ENCODE measurements around the gene ADAM11. TPM values are rescaled to one million over a fixed set of nuclear protein-coding genes. Genes with fewer than 3 reads are reported as not detected.
"Not testable (repeated sequence)": the region's sequence is repeated elsewhere in the genome, so short reads cannot be mapped to it uniquely, and the experiment has no call there.

The ADAM11 gene, protein sequence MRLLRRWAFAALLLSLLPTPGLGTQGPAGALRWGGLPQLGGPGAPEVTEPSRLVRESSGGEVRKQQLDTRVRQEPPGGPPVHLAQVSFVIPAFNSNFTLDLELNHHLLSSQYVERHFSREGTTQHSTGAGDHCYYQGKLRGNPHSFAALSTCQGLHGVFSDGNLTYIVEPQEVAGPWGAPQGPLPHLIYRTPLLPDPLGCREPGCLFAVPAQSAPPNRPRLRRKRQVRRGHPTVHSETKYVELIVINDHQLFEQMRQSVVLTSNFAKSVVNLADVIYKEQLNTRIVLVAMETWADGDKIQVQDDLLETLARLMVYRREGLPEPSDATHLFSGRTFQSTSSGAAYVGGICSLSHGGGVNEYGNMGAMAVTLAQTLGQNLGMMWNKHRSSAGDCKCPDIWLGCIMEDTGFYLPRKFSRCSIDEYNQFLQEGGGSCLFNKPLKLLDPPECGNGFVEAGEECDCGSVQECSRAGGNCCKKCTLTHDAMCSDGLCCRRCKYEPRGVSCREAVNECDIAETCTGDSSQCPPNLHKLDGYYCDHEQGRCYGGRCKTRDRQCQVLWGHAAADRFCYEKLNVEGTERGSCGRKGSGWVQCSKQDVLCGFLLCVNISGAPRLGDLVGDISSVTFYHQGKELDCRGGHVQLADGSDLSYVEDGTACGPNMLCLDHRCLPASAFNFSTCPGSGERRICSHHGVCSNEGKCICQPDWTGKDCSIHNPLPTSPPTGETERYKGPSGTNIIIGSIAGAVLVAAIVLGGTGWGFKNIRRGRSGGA
- 0.30 TPM for polyA plus RNA-seq (2013, experiment 1 of 2; ENCODE audit: insufficient read length)
- 0.47 TPM for polyA plus RNA-seq (2013, experiment 2 of 2; ENCODE audit: insufficient read length)

DNA sequence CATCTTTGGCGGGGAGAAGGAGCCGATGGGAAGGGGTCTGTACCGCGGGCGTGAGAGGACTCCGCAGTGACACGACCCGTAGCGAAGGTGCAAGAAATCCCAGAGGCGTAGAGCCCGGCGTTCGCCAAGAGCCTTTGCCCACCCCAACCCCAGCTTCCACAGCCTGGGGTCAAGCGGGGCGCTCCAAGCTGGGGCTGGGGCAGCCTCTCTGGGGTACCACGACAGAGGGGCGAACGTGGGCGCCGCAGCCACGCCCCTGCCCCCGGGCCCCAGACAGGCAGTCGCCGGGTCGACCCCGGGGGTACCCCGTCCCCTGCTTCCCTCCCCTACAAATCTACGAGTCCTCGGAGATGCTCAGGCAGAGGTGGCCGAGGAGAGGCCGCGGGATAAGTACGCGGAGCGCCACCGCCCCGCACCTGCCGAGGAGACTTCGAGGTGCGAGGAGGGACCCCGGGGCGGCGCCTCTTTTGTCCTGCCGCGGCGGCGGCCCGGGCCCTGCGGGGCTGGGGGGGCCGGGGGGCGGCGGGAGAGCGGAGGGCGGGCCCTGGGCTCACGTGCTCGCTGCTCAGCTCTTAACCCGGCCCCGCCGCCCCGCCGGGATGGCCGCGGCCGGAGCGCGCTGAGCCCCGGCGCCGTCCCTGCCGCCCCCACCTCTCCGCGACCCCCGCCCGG lies at the start of gene ADAM11:
Gene ADAM11 (plus strand): TSS at position 575 of the 672 bp plus-strand sequence. CDS start 212 bp downstream, outside the sequence.
- DNase-seq = no peak

DNA sequence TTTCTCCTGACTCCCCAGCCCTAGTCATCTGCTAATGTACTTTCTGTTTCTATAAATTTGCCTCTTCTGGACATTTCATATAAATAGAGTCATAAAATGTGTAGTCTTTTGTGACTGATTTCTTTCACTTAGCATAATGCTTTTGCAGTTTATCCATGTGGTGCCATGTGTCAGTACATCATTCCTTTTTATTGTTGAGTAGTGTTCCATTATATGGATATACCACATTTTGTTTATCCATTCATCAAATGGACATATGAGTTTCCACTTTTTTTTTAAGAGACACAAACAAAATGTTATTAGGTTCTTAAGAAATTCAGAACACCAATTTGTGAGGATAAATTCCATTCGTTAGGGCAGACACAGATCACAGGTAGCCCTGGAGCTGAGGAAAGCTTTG lies 39.3 kb upstream of the ADAM11 start:
- no peak for DNase-seq

- DNase-seq = no peak
Measured at GRCh38 chr17:44722254-44722653, 36.5 kb upstream of the ADAM11 start.

DNA sequence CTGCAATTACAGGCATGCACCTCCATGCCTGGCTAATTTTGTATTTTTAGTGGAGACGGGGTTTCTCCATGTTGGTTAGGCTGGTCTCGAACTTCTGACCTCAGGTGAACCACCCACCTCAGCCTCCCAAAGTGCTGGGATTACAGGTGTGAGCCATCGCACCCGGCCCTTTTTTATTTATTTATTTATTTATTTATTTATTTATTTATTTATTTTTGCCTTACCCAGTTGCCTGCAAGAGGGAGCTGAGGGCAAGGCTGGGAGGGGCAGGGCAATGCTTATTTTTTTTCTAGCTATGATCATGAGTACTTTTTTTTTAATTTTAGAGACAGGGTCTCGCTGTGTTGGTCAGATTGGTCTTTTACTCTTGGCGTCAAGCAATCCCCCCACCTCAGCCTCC lies 32.7 kb upstream of the ADAM11 start:
- not testable (repeated sequence) for DNase-seq

DNA sequence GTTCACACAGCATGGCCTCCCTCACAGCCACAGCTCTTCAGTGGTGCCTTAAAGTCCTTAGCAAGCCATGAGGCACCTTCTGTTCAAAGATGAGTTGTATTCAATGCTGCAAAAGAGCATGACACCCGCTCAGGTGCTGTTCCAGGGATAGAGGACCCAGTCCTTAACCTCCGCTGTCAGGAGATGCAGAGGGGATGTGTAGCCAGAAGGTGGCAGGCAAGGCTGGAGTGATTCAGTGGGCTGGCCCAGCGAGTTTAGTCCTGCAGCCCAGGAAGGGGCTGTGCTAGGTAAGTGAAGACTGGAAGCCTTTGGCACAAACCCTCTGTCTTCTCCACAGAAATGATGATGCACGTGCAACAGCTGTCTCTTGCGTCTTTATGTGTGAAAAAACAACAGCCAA lies 25.0 kb upstream of the ADAM11 start:
- DNase-seq = no peak

GRCh38 chr17:44734272-44734671 lies 24.5 kb upstream of the ADAM11 start:
- DNase-seq = no peak

DNA sequence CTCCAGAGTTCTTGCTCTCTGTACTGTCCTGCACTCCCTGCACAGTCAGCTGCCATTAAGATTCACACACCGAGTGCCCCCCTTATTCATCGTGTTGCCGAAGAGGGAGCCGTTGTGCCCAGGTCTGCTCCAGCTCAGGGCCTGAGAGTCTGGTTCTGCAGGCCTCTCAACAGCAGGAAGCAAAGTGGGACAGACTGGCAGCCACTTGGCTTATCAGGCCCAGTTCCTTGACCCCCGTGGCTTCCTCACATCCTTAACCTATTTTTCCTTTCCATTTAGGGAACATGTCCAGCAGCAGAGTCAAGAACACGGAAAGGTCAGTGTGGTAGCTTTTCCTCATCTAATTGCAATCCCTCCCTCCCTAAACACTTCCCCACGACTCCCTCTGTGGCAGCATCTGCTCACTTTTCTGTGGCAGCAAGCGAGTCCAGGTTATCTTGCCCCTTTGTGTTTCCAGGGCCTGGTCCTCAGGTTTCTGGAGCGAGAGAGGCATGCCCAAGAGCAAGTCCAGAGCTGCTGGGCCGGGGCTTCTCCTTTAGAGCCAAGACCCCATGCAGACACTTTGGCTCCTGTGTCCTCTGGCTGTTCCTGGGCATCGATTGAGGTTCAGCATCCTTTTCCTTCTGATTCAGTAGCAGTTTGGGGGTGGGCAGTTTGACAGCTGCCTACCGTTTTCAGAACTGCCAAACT lies 22.1 kb upstream of the ADAM11 start:
- DNase-seq = no peak

DNA sequence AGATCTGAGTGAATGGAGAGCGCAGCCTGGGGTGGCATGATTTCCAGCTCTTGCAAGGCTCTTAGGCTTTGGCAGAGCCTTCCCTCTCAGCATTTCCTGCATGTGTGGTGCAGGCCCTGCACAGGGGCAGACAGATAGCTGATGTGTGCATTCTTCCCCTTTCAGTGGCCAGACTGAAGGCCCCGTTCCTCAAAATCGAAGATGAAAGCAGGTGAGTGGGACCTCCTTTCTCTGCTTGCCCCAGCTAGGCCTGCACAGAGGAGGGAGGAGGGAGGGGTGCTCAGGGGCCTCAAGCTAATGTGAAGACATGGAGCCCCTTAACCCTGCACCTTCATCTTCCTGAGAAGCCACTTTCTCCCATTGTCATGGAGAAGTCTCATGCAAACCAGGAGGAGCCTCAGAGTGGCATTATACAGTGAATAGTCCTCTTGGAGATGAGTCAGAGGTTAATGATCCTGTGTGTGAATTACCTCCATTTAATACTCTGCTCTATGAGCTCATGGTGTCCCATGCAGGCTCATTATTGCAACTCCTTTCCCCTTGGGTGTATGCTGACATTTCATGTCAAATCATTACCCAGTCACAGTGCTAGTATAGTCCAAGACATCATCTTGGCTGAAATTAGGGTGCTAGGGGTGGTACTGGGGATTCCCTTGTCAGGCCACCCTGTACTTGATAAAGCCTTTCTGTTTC lies 20.4 kb upstream of the ADAM11 start:
- no peak for DNase-seq

DNA sequence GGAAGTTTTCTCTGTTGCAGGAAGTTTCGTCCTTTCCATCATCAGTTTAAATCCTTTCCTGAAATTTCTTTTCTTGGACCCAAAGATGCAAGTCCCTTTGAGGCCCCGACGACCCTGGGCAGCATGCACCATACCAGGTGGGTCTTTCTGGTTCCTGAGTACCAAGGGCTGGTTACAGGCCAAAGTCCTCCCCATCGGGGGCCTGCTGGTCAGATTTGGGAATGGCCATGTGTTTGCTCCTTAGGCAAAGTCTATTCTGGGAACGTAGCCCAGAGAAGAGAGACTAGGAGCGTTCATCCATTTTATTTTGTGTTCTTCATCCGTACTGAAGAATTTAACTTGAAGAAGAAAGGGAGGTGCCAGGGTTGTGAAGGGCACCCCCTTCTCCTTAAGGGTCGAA lies 17.5 kb upstream of the ADAM11 start:
- no peak for DNase-seq

- DNase-seq = no peak
Measured at GRCh38 chr17:44745301-44745700, 13.5 kb upstream of the ADAM11 start.

- not testable (repeated sequence) for DNase-seq
Measured at GRCh38 chr17:44745738-44746137, 13.1 kb upstream of the ADAM11 start.

GRCh38 chr17:44747566-44747965 lies 11.2 kb upstream of the ADAM11 start:
- DNase-seq = no peak

GRCh38 chr17:44749076-44749979 lies 9.5 kb upstream of the ADAM11 start:
- DNase-seq = no peak

DNA sequence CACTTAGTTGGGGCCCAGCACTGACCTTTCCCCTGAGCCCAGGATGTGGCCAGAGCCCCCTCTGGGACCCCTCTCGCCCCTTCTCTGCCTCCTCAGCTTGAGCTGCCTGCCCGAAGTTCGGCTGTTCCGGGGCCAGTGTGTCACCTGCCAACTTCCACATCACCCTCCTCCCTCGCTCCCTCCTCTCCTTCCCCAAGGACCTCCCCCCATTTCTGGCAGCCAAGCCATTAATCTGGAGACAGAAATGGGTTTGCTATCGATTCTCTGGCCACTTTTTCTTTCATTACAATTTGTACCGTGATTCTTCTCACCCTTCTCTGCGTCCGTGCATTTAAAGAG lies 8.8 kb upstream of the ADAM11 start:
- no peak for DNase-seq

DNA sequence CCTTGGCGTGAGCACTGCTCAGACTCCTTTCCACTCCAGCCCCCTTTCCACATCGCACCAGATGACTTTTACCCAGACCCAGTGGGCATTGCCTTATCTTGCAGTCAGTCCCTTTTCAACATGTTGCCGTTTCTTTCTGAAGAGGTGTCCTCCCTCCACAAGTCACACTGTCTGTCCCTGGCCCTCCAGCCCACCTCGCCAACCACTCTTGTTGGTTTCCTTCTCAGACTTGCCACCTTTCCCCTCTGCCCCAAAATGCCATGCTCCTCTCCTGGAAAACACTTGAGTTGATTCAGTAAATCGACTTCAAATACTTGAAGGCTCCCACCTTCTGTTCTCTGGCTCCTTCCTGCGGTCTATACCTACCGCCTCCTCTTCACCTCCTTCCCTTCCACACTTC lies 7.5 kb upstream of the ADAM11 start:
- DNase-seq = no peak

GRCh38 chr17:44751806-44752205 lies 7.0 kb upstream of the ADAM11 start:
- no peak for DNase-seq

GRCh38 chr17:44752953-44753861 lies 5.6 kb upstream of the ADAM11 start:
- DNase-seq = no peak

DNA sequence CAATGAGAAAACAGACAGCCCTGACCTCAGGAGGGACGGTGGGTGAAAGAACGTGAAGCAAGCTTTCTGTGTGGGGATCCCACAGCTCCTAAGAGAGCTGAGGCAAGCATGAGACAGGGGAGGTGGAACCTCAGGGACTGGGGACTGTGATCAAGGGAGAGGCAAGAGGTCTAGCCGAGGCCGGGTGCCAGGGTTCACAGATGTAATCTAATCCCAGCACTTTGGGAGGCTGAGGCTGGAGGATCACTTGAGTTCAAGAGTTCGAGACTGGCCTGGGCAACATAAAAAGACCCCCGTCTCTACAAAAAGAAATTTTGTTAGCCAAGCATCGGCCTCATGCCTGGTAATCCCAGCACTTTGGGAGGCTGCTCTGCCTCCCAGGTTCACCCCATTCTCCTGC lies 4.5 kb upstream of the ADAM11 start:
- no peak for DNase-seq

DNA sequence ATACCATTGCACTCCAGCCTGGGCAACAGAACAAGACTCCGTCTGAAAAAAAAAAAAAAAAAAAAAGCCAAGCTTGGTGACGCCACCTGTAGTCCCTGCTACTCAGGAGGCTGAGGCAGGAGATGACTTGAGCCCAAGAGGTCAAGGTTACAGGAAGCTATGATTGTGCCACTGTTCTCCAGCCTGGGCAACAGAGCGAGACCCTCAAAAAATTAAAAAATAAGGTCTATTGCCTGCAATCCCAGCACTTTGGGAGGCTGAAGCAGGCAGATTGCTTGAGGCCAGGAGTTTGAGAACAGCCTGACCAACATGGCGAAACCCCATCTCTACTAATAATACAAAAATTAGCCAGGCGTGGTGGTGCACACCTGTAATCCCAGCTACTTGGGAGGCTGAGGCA lies 3.6 kb upstream of the ADAM11 start:
- DNase-seq = not testable (repeated sequence)
